Esophagus muscularis mucosa (tissue), 3 donors: ENCODE results near the gene QSOX2.

Source experiments
- EP300 ChIP-seq: sonication (generic); formaldehyde crosslinking; IDR thresholded peaks from one replicate; pipeline ENCODE4 v1.6.1; 2017; ENCODE audit warnings: antibody characterized with exemption
- POLR2AphosphoS5 ChIP-seq, 2 donors: sonication (generic); formaldehyde crosslinking; IDR thresholded peaks; one replicate each; pipeline ENCODE4 v1.6.1; 2017; ENCODE audit warnings: antibody characterized with exemption in 2 of 2

- TF ChIP-seq EP300 (no peak), POLR2AphosphoS5 (IDR thresholded peaks at IDR 0.05) (no peak)
These were observed 30.2 kb upstream of the QSOX2 start for GRCh38 chr9:136275655-136276429.
